Activated CD4-positive, alpha-beta T cell treated with anti-CD3 and anti-CD28 coated beads for 36 hours (primary cell): Measurements from ENCODE around the gene NAP1L4. TPM values are rescaled to one million over a fixed set of nuclear protein-coding genes. Genes with fewer than 3 reads are reported as not detected.

Experiments used
- ATAC-seq: fragments of 200-7000 bp; cut with Tn5 transposase; one replicate; pipeline ENCODE4 v1.10.0; 2021; ENCODE audit warnings: mild to moderate bottlenecking, moderate library complexity
- CTCF ChIA-PET: fragments of 350-600 bp; sonication (Branson Sonifier 250); formaldehyde crosslinking; loops from one replicate; lab custom pipeline; 2021; ENCODE audit warnings: antibody characterized with exemption; lab: Charles Lee
- POLR2A ChIA-PET: fragments of 350-600 bp; sonication (Branson Sonifier 250); formaldehyde crosslinking; loops from one replicate; lab custom pipeline; 2021; ENCODE audit warnings: antibody characterized with exemption, inconsistent platforms; lab: Charles Lee
- DNase-seq: peaks from one replicate; pipeline ENCODE4 v3.0.0-alpha.2; 2020
- H3K27ac Mint-ChIP-seq: one replicate; pipeline ENCODE4 v1.8.0; 2021; ENCODE audit warnings: mixed read lengths
- H3K27me3 Mint-ChIP-seq: one replicate; pipeline ENCODE4 v1.8.0; 2021; ENCODE audit warnings: mixed read lengths
- H3K36me3 Mint-ChIP-seq: one replicate; pipeline ENCODE4 v1.8.0; 2021; ENCODE audit warnings: low read depth, mixed read lengths
- H3K4me1 Mint-ChIP-seq: one replicate; pipeline ENCODE4 v1.8.0; 2021; ENCODE audit warnings: mixed read lengths
- H3K4me3 Mint-ChIP-seq: one replicate; pipeline ENCODE4 v1.8.0; 2021; ENCODE audit warnings: mild to moderate bottlenecking, moderate library complexity, mixed read lengths
- H3K9me3 Mint-ChIP-seq: one replicate; pipeline ENCODE4 v1.8.0; 2021; ENCODE audit warnings: low read depth, mixed read lengths
- intact Hi-C, 2 experiments: fragments of 100-400 bp; cut with DNase I in 1 of 2; cut with micrococcal nuclease in 1 of 2; formaldehyde crosslinking; loops; one replicate each; pipeline versions ENCODE4 v1.14.2 to v1.15.1; 2022 to 2024; cut with DNase I, micrococcal nuclease
- total RNA-seq, 2 experiments: library from RNA; stranded (reverse); gene quantifications; one replicate each; pipeline ENCODE4 v1.2.3, GENCODE V29; 2021

The NAP1L4 gene
- total RNA-seq, 2 experiments from 2014 or later: 241 to 246 TPM

GRCh38 chr11:2922655-2923054 is 69.5 kb downstream of the NAP1L4 start:
- intact Hi-C loops: no loop called here
- Mint-ChIP-seq H3K36me3 (no peaks in the 10 kb centered on the region), H3K4me3 (no peak overlapping the region), H3K4me1 (peaks cover 1% of the 10 kb centered on the region), H3K27me3 (peaks cover 6% of the 10 kb centered on the region), H3K9me3 (no peaks in the 10 kb centered on the region), H3K27ac (no peak overlapping the region)
- ATAC-seq (no peak), DNase-seq (no peak)
- ChIA-PET CTCF (no interaction called here), POLR2A (no interaction called here)

DNA sequence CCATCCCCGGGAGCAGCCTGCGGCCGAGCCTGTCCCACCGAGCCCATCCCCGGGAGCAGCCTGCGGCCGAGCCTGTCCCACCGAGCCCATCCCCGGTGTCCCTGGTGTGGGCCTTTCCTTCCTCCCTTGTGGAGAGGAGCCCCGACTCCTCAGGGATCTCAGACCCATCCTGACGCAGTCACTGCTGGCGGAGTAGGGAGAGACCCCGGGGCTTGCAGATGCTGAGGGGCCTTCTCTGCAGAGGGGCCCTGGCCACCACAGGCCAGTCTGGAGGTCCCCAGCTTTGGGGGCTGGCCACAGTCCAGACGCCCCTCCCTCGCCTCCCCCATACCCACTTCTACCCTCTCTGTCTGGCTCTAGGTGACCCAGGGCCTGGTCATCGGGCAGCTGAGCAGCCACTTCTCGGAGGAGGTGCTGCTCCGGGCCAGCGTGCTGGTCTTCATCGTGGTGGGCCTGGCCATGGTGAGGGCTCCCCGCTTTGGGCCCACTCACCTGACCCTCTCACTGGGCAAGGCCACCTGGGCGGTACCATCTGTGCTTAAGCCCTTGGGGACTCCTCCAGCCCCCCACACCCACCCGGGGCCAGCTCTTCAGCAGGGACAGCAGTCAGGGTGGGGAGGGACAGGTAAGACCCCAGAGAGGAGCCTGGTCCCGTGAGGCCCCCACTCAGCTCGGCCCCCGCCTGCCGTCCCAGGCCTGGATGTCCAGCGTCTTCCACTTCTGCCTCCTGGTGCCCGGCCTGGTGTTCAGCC is 70.2 kb downstream of the NAP1L4 start:
- Mint-ChIP-seq H3K9me3 (no peaks in the 10 kb centered on the region), H3K27me3 (peaks cover 1% of the 10 kb centered on the region), H3K4me3 (no peak overlapping the region), H3K36me3 (no peaks in the 10 kb centered on the region), H3K4me1 (no peaks in the 10 kb centered on the region), H3K27ac (no peak overlapping the region)
- ATAC-seq (no peak), DNase-seq (no peak)
- intact Hi-C loops: no loop called here
- POLR2A ChIA-PET: no interaction called here
- CTCF ChIA-PET: no interaction called here

DNA sequence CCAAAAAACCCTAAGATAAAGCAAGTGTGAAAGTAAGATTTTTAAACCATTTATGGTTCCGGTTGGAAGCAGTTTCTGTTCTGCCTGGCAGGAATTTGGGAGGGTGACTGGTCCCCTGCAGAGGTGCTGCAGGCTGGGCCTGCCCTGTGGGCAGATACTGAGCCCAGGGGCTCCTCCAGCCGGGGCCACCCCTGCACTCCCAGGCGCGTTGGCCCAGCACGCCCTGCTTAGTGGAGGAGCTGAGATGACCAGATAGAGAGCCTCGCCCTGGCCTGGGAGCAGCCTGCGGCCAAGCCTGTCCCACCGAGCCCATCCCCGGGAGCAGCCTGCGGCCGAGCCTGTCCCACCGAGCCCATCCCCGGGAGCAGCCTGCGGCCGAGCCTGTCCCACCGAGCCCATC is 70.9 kb downstream of the NAP1L4 start:
- Mint-ChIP-seq H3K4me1 (no peaks in the 10 kb centered on the region), H3K9me3 (no peaks in the 10 kb centered on the region), H3K4me3 (no peak overlapping the region), H3K27me3 (no peaks in the 10 kb centered on the region), H3K27ac (no peak overlapping the region), H3K36me3 (no peaks in the 10 kb centered on the region)
- ATAC-seq: no peak
- no peak for DNase-seq
- intact Hi-C loops: no loop called here
- POLR2A ChIA-PET: no interaction called here
- CTCF ChIA-PET: interaction anchor here (0.7 kb wide), 1 partner anchor 538 kb away, joined by 3 read pairs; no protein-coding TSS in a partner anchor

DNA sequence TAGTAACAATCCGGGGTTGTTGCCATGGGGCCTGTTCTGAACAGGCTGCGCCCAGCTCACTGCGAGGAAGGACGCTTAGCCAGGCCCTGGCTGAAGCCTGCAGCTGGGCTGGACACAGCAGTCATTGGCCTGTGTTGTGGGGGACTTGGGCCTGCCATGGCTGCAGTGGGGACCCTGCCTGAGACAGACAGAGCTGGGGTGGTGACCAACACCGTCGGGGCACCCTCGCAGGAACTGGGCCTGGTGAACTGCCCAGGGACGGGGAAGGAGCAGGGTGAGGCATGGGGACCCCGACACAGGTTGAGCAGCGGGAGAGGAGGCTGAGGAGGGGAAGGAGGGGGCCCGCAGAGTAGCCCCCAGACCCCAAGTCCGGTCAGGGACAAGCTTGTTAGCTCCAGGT is 71.8 kb downstream of the NAP1L4 start:
- DNase-seq (no peak), ATAC-seq (no peak)
- ChIA-PET POLR2A (no interaction called here), CTCF (interaction anchor here (0.7 to 1.3 kb wide), 2 partner anchors 10 to 537 kb away, joined by 3 read pairs; no protein-coding TSS in a partner anchor)
- Mint-ChIP-seq H3K27me3 (no peaks in the 10 kb centered on the region), H3K36me3 (no peaks in the 10 kb centered on the region), H3K4me1 (no peaks in the 10 kb centered on the region), H3K4me3 (no peak overlapping the region), H3K9me3 (no peaks in the 10 kb centered on the region), H3K27ac (no peak overlapping the region)
- intact Hi-C loops: no loop called here

DNA sequence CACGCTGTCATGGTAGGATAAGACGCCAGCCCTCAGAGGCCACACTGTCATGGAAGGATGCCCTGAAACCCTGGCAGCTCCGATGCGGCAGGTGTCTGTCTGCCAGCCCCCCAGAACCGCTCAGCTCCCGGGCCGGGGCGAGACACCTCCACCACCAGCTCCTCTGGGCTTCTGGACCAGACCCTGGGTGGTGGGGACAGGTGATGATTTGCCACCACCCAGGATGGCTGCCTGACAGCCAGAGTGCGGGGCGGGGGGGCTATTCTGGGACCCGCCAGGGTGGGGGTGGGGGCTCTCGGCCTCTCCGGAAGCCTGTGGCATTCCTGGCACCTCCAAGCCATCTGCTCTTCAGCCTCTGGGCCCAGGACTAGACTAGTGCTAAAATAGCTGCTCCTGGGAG is 72.3 kb downstream of the NAP1L4 start:
- no peaks in the 10 kb centered on the region for H3K27me3 Mint-ChIP-seq
- H3K27ac Mint-ChIP-seq: no peak overlapping the region
- H3K4me1 Mint-ChIP-seq: no peaks in the 10 kb centered on the region
- ChIA-PET POLR2A (no interaction called here), CTCF (interaction anchor here (0.5 to 1.3 kb wide), 3 partner anchors 10 to 147 kb away, joined by 3 read pairs; no protein-coding TSS in a partner anchor)
- ATAC-seq (no peak), DNase-seq (no peak)
- H3K9me3 Mint-ChIP-seq: no peaks in the 10 kb centered on the region
- H3K4me3 Mint-ChIP-seq: no peak overlapping the region
- intact Hi-C loops: no loop called here
- H3K36me3 Mint-ChIP-seq: no peaks in the 10 kb centered on the region

- ATAC-seq (no peak), DNase-seq (no peak)
- POLR2A ChIA-PET: no interaction called here
- intact Hi-C loops: no loop called here
- Mint-ChIP-seq H3K27ac (no peak overlapping the region), H3K36me3 (no peaks in the 10 kb centered on the region), H3K27me3 (no peaks in the 10 kb centered on the region), H3K4me3 (no peak overlapping the region), H3K9me3 (no peaks in the 10 kb centered on the region), H3K4me1 (no peaks in the 10 kb centered on the region)
- CTCF ChIA-PET: interaction anchor here (0.7 kb wide), 1 partner anchor 146 kb away, joined by 3 read pairs; no protein-coding TSS in a partner anchor
These were observed 72.9 kb downstream of the NAP1L4 start for GRCh38 chr11:2919188-2919587.

DNA sequence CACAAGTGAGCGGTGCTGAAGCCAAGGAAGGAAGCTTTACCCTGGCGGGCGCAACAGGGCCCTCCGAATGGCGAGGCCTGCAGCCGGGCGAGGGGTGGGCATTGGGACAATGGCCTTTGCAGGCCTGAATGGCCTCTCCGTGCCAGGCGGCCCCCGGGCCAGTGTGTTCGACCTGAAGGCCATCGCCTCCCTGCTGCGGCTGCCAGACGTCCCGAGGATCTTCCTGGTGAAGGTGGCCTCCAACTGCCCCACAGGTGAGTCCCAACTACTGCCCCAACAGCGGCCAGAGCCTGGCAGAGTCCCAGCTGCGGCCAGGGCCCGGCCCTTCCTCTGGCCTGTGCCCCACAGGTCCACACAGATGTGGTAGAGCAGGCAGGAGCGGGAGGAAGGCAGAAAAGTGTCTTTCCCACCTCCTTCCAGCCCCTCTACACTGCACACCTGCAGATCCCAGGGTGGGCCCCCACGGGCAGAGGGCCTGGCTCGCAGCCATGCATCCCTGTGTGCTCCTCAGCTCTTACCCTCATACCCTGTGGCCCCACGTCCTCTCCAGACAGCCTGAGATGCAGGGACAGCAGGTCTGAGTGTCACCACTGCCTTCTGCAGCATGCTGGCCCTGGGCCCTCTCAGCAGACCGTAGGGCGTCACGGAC is 74.2 kb downstream of the NAP1L4 start:
- H3K27ac Mint-ChIP-seq: no peak overlapping the region
- H3K4me3 Mint-ChIP-seq: no peak overlapping the region
- ChIA-PET CTCF (no interaction called here), POLR2A (no interaction called here)
- H3K36me3 Mint-ChIP-seq: no peaks in the 10 kb centered on the region
- ATAC-seq (no peak), DNase-seq (no peak)
- H3K4me1 Mint-ChIP-seq: peaks cover 5% of the 10 kb centered on the region
- intact Hi-C loops: no loop called here
- H3K27me3 Mint-ChIP-seq: no peaks in the 10 kb centered on the region
- no peaks in the 10 kb centered on the region for H3K9me3 Mint-ChIP-seq

DNA sequence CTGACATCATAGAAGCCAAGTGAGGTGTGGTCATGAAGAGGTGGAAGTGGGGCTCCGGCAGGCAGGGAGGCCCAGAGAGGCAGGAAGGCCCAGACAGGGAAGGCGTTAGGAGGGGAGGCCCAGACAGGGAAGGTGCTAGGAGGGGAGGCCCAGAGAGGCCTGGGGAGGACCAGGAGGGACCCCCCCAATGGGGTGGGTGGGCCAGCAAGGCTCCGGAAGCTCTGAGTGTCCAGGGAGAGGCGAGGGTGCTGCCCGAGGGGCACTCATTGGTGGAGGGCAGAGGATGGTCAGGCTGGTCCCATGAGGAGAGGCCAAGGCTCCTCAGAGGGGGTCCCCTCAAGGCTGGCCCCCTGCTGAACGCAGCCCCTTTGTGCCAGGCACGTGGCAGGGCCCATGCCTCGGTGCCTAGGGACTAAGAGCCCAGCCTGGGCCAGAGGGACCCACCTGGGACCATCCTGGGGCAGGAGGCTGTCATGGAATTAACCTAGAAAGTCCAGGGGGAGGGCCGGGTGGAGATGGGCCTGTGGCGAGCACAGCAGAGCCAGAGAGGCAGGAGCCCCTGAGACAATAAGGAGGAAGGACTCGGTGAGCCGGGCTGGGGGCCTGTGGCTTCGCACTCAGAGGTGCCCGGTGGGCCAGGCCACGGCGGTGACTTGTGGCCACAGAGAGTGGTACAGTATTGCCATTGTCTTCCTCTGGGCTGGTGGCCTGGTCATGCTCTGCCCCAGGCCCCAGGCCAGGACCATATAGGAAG is 75.1 kb downstream of the NAP1L4 start:
- Mint-ChIP-seq H3K9me3 (no peaks in the 10 kb centered on the region), H3K27ac (no peak overlapping the region), H3K36me3 (no peaks in the 10 kb centered on the region), H3K4me3 (no peak overlapping the region), H3K27me3 (no peaks in the 10 kb centered on the region), H3K4me1 (peaks cover 5% of the 10 kb centered on the region)
- intact Hi-C loops: no loop called here
- ChIA-PET POLR2A (no interaction called here), CTCF (no interaction called here)
- ATAC-seq: no peak
- DNase-seq: no peak

- Mint-ChIP-seq H3K27ac (no peak overlapping the region), H3K4me3 (no peak overlapping the region), H3K9me3 (no peaks in the 10 kb centered on the region), H3K36me3 (no peaks in the 10 kb centered on the region), H3K27me3 (no peaks in the 10 kb centered on the region), H3K4me1 (peaks cover 5% of the 10 kb centered on the region)
- ChIA-PET CTCF (interaction anchor here (1.1 kb wide), 1 partner anchor 28 kb away, joined by 3 read pairs; no protein-coding TSS in a partner anchor), POLR2A (no interaction called here)
- ATAC-seq: no peak
- intact Hi-C loops: no loop called here
- DNase-seq: no peak
These were observed 75.8 kb downstream of the NAP1L4 start for GRCh38 chr11:2916114-2916891.

- intact Hi-C loops: no loop called here
- ChIA-PET CTCF (interaction anchor here (1.0 to 1.1 kb wide), 2 partner anchors 11 to 28 kb away, joined by 3 to 4 read pairs; no protein-coding TSS in a partner anchor), POLR2A (no interaction called here)
- Mint-ChIP-seq H3K9me3 (no peaks in the 10 kb centered on the region), H3K4me1 (peaks cover 5% of the 10 kb centered on the region), H3K36me3 (no peaks in the 10 kb centered on the region), H3K4me3 (no peak overlapping the region), H3K27ac (no peak overlapping the region), H3K27me3 (no peaks in the 10 kb centered on the region)
- DNase-seq (no peak), ATAC-seq (no peak)
These were observed 76.7 kb downstream of the NAP1L4 start for GRCh38 chr11:2915473-2915872.
